Ishikawa (cell line): ENCODE results near the gene DGKD.

Experiments used
- EP300 ChIP-seq: IDR thresholded peaks from 2 replicates; pipeline ENCODE4 v1.6.1; 2012; ENCODE audit warnings: borderline replicate concordance
- ZBTB7A ChIP-seq: IDR thresholded peaks from 2 replicates; pipeline ENCODE4 v1.6.1; 2012; ENCODE audit warnings: low read depth

- TF ChIP-seq EP300: no peak
- TF ChIP-seq ZBTB7A: no peak
Measured at GRCh38 chr2:233463586-233463985, 109.3 kb downstream of the DGKD start.
